NCI-H345 (cell line): ENCODE measurements around the gene UBQLN4.
A peak's percentile ranks its signal among the peaks of the same experiment; 100 is the strongest.
"Not testable (repeated sequence)": the region's sequence is repeated elsewhere in the genome, so short reads cannot be mapped to it uniquely, and the experiment has no call there.

Source experiments
- DNase-seq: peaks from one replicate; lab custom pipeline; 2025; lab: John Stamatoyannopoulos, UW

UBQLN4 gene

DNA sequence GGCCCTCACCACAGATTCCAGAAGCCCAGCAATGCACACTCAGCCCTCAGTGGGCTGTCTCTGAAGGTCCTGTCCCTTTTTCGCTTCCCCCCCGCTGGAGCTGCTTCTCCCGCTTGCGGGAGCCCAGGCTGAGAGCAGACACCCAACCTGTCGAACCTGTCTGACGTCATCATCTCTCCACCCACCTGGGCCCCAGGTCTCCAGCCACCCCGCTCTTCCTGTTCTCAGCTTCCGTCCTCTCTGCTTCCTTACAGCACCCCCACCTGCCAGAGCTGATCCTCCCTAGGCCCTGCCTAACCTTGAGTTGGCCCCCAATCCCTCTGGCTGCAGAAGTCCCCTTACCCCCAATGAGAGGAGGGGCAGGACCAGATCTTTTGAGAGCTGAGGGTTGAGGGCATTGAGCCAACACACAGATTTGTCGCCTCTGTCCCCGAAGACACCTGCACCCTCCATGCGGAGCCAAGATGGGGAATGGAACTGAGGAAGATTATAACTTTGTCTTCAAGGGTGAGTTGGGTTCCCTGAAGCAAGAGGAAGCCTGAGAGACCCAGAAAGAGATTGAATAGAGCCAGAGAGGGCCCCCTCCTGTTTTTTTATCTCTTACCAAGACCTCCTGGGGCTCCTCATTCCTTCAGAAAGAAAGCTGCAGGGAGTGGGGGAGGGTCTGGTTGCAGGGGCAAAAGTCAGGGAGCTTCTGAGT is 7.5 kb upstream of the UBQLN4 start, which contains the start of gene RAB25:
TSS of gene RAB25 (plus strand) at position 224 of the 700 bp plus-strand sequence. CDS start at position 465, 241 bp downstream.
- no peak for DNase-seq

DNA sequence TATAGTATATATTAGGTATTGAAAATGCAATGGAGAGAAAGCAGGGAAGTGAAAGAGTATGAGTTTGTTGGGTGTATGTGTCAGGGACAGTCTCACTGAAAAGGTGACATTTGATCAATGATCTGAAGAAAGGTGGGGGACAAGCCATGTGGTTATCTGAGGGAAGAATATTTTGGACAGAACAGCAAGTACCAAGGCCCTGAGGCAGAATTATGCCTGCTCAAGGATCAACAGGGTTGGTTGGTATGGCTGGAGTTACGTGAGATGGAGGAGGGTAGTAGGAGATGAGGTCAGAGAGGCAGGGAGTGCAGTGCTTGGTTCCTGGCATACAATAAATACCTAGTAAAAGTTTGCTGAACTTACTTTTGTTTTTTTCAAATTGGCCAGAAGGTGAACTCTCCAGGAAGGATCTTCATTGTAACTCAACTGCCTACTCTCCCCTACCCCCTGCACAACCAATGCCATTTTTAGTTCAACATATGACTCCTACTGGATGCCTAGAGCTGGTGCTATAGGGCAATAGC is 2.8 kb upstream of the UBQLN4 start:
- no peak for DNase-seq

GRCh38 chr1:156055281-156056048 is 1.9 kb upstream of the UBQLN4 start:
- DNase-seq = no peak

GRCh38 chr1:156054500-156055280 is 1.1 kb upstream of the UBQLN4 start, which contains the start of gene LAMTOR2:
TSS of gene LAMTOR2 (plus strand) at chr1:156054782. CDS start at chr1:156054890, 108 bp downstream.
- DNase-seq = peak; percentile 100

DNA sequence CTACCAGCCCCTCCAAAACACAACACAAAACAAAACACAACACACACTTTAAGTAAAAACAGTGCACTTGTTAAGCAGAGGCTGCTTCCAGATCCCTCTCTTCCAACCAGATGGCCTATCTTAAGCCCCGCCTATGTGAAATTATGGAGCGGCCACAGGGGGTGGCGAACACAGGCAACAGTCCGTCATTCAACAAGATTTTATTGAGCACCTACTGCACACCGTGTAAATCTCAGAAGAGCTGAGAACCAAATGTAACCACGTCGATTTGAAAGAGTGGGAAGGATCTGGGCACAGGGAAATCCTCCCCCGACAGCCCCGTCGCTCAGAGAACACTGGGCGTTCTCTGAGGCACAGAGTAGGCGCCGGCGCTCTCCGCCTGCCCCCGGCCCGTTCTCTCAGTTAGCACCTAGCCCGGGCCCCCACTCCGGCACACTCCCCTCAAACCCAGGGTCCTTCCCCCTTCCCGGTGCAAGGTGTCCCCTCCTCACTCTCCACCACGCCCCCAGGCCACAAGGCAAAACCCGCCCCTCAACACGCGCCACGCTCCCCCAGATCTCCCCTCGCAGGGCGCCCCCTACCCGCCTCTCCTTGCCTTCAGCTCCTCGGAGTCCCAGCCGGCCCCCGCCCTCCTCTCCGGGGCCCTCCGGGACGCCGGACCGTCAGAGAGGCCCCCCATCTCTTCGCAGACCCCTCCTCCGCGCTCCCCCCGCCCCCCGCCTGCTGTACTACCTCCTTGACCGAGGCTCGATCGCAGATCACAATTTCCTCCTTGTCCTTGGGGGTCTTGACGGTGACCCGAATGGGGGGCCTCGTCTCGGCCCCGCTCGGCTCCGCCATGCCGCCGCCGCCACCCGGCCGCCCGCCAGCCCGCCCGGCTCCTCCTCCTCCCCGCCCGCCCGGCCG is 483 bp downstream of the UBQLN4 start:
- peak; percentile 89 for DNase-seq

DNA sequence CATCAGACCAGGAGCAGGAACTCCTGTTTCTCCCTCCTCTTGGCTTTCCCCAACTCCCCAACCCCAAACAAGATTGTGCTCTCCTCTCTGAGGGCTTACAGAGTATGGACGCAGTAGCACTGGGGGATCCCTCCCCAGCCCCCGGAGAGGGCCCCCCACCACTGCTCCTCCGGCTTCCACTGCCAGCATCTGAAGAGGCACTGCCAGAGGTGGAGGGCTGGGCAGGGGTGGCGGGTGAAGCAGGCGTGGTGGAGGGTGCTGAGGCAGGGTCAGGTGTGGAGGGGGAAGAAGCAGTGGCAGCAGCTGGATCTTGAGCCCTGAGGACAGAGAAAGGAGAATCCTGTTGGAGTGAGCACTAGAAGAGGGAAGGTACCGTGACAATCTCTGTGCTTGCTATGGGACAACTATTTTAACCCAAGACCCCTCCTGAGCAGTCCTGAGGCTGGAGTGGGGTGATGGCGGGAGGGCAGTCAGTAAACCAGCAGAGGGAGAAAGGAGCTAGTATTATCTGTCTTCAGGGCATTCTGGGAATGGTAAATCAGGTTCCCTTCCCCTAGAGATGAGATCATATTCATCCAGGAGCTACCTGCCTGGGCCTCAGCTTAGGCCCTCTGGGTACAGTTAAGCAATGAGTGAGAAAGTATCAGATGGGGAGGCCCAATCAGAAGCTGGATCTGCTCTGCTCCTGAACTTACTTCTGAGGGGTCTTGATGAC is 2.4 kb downstream of the UBQLN4 start:
- DNase-seq = no peak

DNA sequence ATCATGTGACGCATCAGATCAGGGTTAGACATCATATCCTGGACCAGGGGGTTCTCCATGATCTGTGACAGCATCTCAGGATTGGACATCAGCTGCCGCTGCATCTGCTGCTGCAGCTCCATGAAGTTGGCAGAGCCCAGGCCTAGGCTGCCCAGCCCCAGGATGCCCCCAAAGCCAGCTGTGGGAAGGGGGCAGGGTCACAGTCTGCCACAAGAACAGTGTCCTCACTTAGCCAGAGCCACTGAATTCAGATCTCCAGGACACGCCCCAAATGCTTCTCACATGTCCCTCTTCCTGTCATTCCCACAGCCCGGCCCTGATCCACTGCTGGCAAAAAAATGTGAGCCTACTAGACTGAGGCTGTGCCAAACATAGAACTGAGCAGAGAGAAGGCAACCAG is 3.2 kb downstream of the UBQLN4 start:
- DNase-seq = no peak

- no peak for DNase-seq
Measured at GRCh38 chr1:156048663-156049258, 4.8 kb downstream of the UBQLN4 start.

DNA sequence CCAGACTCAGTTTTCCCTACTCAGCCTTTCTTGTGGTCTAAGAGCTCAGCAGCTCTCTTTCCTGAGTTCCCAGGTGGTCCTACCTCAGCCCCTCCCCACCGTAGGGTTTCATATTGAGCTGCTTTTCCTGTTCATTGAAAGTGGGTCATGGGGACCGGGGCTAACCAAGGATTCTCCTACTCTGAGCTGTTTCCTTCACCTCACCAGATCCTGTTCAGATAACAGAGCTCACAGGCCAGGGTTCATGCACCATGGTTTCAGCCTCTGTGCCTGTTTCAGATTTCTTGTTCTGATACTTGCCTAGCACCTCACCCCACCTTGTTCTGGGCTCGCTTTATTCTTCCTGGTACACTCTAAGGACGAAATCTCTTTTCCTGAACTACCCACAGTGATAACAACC is 8.5 kb downstream of the UBQLN4 start:
- no peak for DNase-seq

DNA sequence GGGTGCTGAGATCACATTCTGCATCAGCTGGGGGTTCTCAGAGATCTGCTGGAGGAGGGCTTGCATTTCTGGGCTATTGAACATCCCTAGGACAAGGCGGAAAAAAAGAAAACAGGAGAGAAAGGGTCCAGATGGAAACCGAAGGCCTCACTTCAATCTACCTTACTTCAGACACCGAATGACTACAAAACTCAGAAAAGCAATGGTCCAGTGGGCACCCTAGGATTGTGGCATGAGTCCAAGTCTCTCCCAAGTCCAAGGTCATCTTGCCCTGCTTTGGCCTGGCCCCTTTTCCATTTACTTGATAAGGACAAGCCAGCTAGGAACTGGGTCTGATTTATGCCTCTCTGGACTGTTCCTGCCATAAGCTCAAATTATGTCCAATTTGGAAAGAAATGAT is 10.8 kb downstream of the UBQLN4 start:
- DNase-seq = no peak

DNA sequence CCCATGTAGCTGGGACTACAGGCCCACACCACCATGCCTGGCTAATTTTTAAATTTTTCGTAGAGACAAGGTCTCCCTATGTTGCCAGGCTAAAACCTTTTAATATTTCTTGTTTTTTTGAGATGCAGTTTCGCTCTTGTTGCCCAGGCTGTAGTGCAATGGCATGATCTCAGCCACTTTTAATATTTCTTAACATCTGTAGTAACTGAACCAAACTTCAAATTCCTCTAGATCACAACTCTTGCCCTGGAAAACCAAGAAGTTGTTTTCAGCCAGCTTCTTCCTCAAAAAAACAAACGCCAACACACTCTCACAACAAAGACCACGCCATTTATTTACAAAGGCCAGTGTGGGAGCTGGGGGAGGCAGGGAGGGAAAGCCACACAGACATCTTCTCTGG is 18.6 kb downstream of the UBQLN4 start:
- not testable (repeated sequence) for DNase-seq

GRCh38 chr1:156033011-156033410 is 20.6 kb downstream of the UBQLN4 start:
- DNase-seq = no peak

- DNase-seq = no peak
Measured at GRCh38 chr1:156026588-156026987, 27.0 kb downstream of the UBQLN4 start.

GRCh38 chr1:156025876-156026275 is 27.7 kb downstream of the UBQLN4 start:
- peak; percentile 50 for DNase-seq

- no peak for DNase-seq
Measured at GRCh38 chr1:156024801-156025200, 28.8 kb downstream of the UBQLN4 start.

- no peak for DNase-seq
Measured at GRCh38 chr1:156021954-156022353, 31.6 kb downstream of the UBQLN4 start.

DNA sequence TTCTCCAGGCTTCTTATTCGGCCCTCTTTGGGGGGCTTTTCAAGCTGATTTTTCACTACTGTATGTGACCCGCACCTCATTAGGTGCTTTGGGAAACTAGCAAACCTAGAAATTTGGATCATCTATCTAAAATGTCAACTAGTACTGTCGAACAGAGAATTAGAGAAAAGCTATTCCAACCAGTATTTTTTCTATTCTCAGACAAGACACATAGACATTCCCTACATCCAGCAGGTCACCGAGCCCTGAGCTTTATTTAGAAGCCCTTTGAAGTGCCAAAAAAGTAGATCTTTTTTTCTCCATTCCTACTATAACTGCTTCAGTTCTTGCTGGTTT is 32.5 kb downstream of the UBQLN4 start:
- no peak for DNase-seq

GRCh38 chr1:156020293-156021092 is 33.1 kb downstream of the UBQLN4 start, which contains the start of gene SSR2:
TSS of gene SSR2 (minus strand) at chr1:156020951. CDS start at chr1:156020167, 784 bp downstream.
- DNase-seq = peak; percentile 100

- no peak for DNase-seq
Measured at GRCh38 chr1:156019946-156020292, 33.7 kb downstream of the UBQLN4 start.
